Prostate gland (tissue), 2 donors: ENCODE data around the gene MYO1H. TPM values are rescaled to one million over a fixed set of nuclear protein-coding genes. Genes with fewer than 3 reads are reported as not detected.

ENCODE experiments used
- DNase-seq: peaks from one replicate; pipeline ENCODE4 v3.0.0-alpha.2; 2019; ENCODE audit warnings: low spot score
- H3K27ac ChIP-seq, 2 donors: fragments of 200-600 bp; sonication (generic); 2 replicates each; pipeline ENCODE4 v1.5.1; 2017 to 2019
- H3K27me3 ChIP-seq: fragments of 200-600 bp; sonication (generic); replicated peaks from 2 replicates; pipeline ENCODE4 v1.5.1; 2019; ENCODE audit not compliant: insufficient read depth
- H3K36me3 ChIP-seq, 2 donors: fragments of 200-600 bp; sonication (generic); 1 replicate in 1 of 2; 2 replicates in 1 of 2; pipeline versions ENCODE4 v1.5.1 to v1.8.1; 2017 to 2019
- H3K4me1 ChIP-seq: fragments of 200-600 bp; sonication (generic); replicated peaks from 2 replicates; pipeline ENCODE4 v1.5.1; 2019
- H3K4me3 ChIP-seq, 2 donors: fragments of 200-600 bp; sonication (generic); 2 replicates each; pipeline ENCODE4 v1.5.1; 2017 to 2019
- H3K9me3 ChIP-seq: fragments of 200-600 bp; sonication (generic); 2 replicates; pipeline ENCODE4 v1.5.1; 2017
- CTCF ChIP-seq, 4 experiments: fragments of 200-600 bp in 2 of 4; fragments of 450-650 bp in 2 of 4; sonication (generic) in 2 of 4; IDR thresholded peaks; 1 replicate in 3 of 4; 2 replicates in 1 of 4; pipeline ENCODE4 v1.5.1; 2016 to 2019; ENCODE audit warnings: antibody characterized with exemption in 4 of 4, mild to moderate bottlenecking in 2 of 4, moderate library complexity in 2 of 4
- POLR2A ChIP-seq: fragments of 450-650 bp; IDR thresholded peaks from one replicate; pipeline ENCODE4 v1.6.1; 2016; ENCODE audit warnings: antibody characterized with exemption, mild to moderate bottlenecking
- POLR2AphosphoS5 ChIP-seq: sonication (generic); formaldehyde crosslinking; IDR thresholded peaks from one replicate; pipeline ENCODE4 v1.6.1; 2017; ENCODE audit warnings: antibody characterized with exemption
- WGBS: methylation state at CpG from one replicate; pipeline ENCODE4 v1.1.5; 2018; 5-methylcytosine and 5-hydroxymethylcytosine counted together
- intact Hi-C: fragments of 100-400 bp; cut with DNase I; formaldehyde crosslinking; loops from one replicate; pipeline ENCODE4 v1.14.2; 2022
- total RNA-seq, 2 donors: library from RNA; depleted of rRNA; stranded (reverse); fragments of >200 nt; gene quantifications; one replicate each; pipeline ENCODE4 v1.1.0, GENCODE V29; 2016

Gene MYO1H
- total RNA-seq, 2 donors from 2014 or later, result 1.2 TPM; not detected in 1

GRCh38 chr12:109450980-109451379 lies 103.3 kb downstream of the MYO1H start:
- intact Hi-C loops, result no loop called here
- TF ChIP-seq CTCF (IDR thresholded peaks at IDR 0.05) (no peak), POLR2AphosphoS5 (no peak), POLR2A (no peak)
- Histone ChIP-seq H3K4me1 (peaks cover 2% of the 10 kb centered on the region), H3K36me3 (peaks cover 3 to 8% of the 10 kb centered on the region in 2 donors), H3K4me3 (no peak overlapping the region), H3K27ac (no peak overlapping the region), H3K9me3 (no peaks in the 10 kb centered on the region), H3K27me3 (no peaks in the 10 kb centered on the region)
- 72% methylated on average over 4 of the region's 4 CpGs for WGBS
- no peak for DNase-seq

- no peak for TF ChIP-seq CTCF (IDR thresholded peaks at IDR 0.05)
- TF ChIP-seq POLR2AphosphoS5, result no peak
- no peak for TF ChIP-seq POLR2A
- 93% methylated on average over 23 of the region's 23 CpGs for WGBS
- no peak overlapping the region for H3K27ac ChIP-seq
- peaks cover 3 to 8% of the 10 kb centered on the region in 2 donors for H3K36me3 ChIP-seq
- H3K27me3 ChIP-seq, result no peaks in the 10 kb centered on the region
- H3K9me3 ChIP-seq, result no peaks in the 10 kb centered on the region
- no peaks in the 10 kb centered on the region for H3K4me1 ChIP-seq
- no peak overlapping the region for H3K4me3 ChIP-seq
- intact Hi-C loops, result no loop called here
- no peak for DNase-seq
Measured at GRCh38 chr12:109451400-109451799, 103.7 kb downstream of the MYO1H start.

GRCh38 chr12:109452489-109452888 lies 104.8 kb downstream of the MYO1H start:
- H3K27ac ChIP-seq, result no peak overlapping the region
- TF ChIP-seq POLR2A, result no peak
- no peak for DNase-seq
- no peaks in the 10 kb centered on the region for H3K27me3 ChIP-seq
- intact Hi-C loops, result no loop called here
- 62% methylated on average over 2 of the region's 2 CpGs for WGBS
- H3K9me3 ChIP-seq, result no peaks in the 10 kb centered on the region
- H3K36me3 ChIP-seq, result peaks cover 3 to 8% of the 10 kb centered on the region in 2 donors
- H3K4me3 ChIP-seq, result no peak overlapping the region
- H3K4me1 ChIP-seq, result no peaks in the 10 kb centered on the region

GRCh38 chr12:109455706-109456105 lies 108.0 kb downstream of the MYO1H start:
- Histone ChIP-seq H3K4me3 (no peak overlapping the region), H3K9me3 (no peaks in the 10 kb centered on the region), H3K36me3 (peaks cover 3 to 8% of the 10 kb centered on the region in 2 donors), H3K27me3 (no peaks in the 10 kb centered on the region), H3K4me1 (peaks cover 3% of the 10 kb centered on the region), H3K27ac (no peak overlapping the region)
- DNase-seq, result no peak
- TF ChIP-seq CTCF (IDR thresholded peaks at IDR 0.05) (no peak), POLR2AphosphoS5 (no peak), POLR2A (no peak)
- intact Hi-C loops, result no loop called here
- WGBS, result 91% methylated on average over 1 of the region's 1 CpG

- peak overlapping the region; percentile 94 for H3K27ac ChIP-seq
- H3K9me3 ChIP-seq, result no peaks in the 10 kb centered on the region
- intact Hi-C loops, result no loop called here
- DNase-seq, result no peak
- H3K4me3 ChIP-seq, result no peak overlapping the region
- 68% methylated on average over 4 of the region's 4 CpGs for WGBS
- H3K27me3 ChIP-seq, result no peaks in the 10 kb centered on the region
- H3K36me3 ChIP-seq, result peaks cover 3 to 8% of the 10 kb centered on the region in 2 donors
- no peak for TF ChIP-seq POLR2A
- TF ChIP-seq CTCF (IDR thresholded peaks at IDR 0.05), result no peak
- TF ChIP-seq POLR2AphosphoS5, result no peak
- peaks cover 22% of the 10 kb centered on the region for H3K4me1 ChIP-seq
Measured at GRCh38 chr12:109458086-109458485, 110.4 kb downstream of the MYO1H start.
